Right lobe of liver (tissue), 4 donors: ENCODE measurements around the gene ARSG.

Source experiments
- CTCF ChIP-seq, 4 donors: fragments of 200-600 bp in 3 of 4; fragments of 450-650 bp in 1 of 4; IDR thresholded peaks; one replicate each; pipeline versions ENCODE4 v1.5.1 to v1.8.0; 2016 to 2022; ENCODE audit warnings: antibody characterized with exemption in 4 of 4, mild to moderate bottlenecking in 2 of 4
- POLR2A ChIP-seq: fragments of 450-650 bp; IDR thresholded peaks from one replicate; pipeline ENCODE4 v1.6.1; 2017; ENCODE audit warnings: antibody characterized with exemption, mild to moderate bottlenecking
- donor health status: DM: no; HTN: no; CAD: no.
- donor health status: DM: no; HTN: no; CAD: no.
- donor health status: DM: no; HTN: yes; CAD: no.

DNA sequence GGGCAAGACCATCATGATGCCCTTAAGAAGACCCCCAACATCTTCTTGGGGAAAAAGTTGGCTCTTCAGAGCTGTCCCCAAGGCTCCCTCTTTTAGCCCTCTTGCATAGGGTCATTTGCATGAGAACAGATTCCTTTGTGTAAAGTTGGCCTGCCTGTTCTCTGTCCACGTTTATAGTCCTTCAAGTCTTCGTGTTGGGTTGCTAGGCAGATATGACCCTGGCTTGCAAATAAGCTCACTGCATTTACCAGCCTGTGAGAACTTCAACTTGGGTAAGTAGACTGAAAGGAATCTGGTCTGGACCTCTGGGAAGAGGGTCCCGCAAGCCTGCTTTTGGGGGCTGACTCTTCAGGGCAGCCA, 2.9 kb downstream of the ARSG start:
- TF ChIP-seq CTCF (IDR thresholded peaks at IDR 0.05) (no peak), POLR2A (no peak)
